Panc1 (cell line): ENCODE measurements around the gene EXD3. TPM values are rescaled to one million over a fixed set of nuclear protein-coding genes. Genes with fewer than 3 reads are reported as not detected.
"Not testable (repeated sequence)": the region's sequence is repeated elsewhere in the genome, so short reads cannot be mapped to it uniquely, and the experiment has no call there.

Experiments
- ATAC-seq: fragments of 200-7000 bp; cut with Tn5 transposase; 2 replicates; pipeline ENCODE4 v1.9.1; 2020; ENCODE audit warnings: mild to moderate bottlenecking, moderate library complexity
- BruUV-seq: library from RNA; stranded (reverse); fragments of 400-500 nt; replicated peaks from 2 replicates; lab custom pipeline; 2021; lab: Mats Ljungman, UMichigan
- CTCF ChIA-PET: fragments of 300-600 bp; sonication (Branson Sonifier 250); formaldehyde crosslinking; loops from one replicate; lab custom pipeline; 2022; ENCODE audit warnings: antibody characterized with exemption; lab: Charles Lee
- POLR2A ChIA-PET: fragments of 300-600 bp; sonication (Branson Sonifier 250); formaldehyde crosslinking; loops from one replicate; lab custom pipeline; 2022; ENCODE audit warnings: antibody characterized with exemption; lab: Charles Lee
- DNase-seq: peaks from one replicate; pipeline ENCODE4 v3.0.0-alpha.2; 2010; ENCODE audit warnings: low read depth, low spot score
- H3K27ac ChIP-seq: 2 replicates; pipeline ENCODE4 v1.5.1; 2011; ENCODE audit warnings: mild to moderate bottlenecking, low read length, inconsistent platforms
- H3K27me3 ChIP-seq: fragments of 200-500 bp; sonication (Bioruptor generic); 2 replicates; pipeline ENCODE4 v1.6.0; 2014; ENCODE audit warnings: low read length, inconsistent platforms; ENCODE audit not compliant: control insufficient read depth, insufficient read depth
- H3K36me3 ChIP-seq: fragments of 200-500 bp; sonication (Bioruptor generic); 2 replicates; pipeline ENCODE4 v1.5.1; 2014; ENCODE audit warnings: inconsistent platforms, mild to moderate bottlenecking, low read length, moderate library complexity; ENCODE audit not compliant: control insufficient read depth, insufficient read depth
- H3K4me1 ChIP-seq: 2 replicates; pipeline ENCODE4 v1.5.1; 2011; ENCODE audit warnings: inconsistent platforms, mild to moderate bottlenecking, low read length, moderate library complexity; ENCODE audit not compliant: control insufficient read depth, insufficient read depth
- H3K4me3 ChIP-seq, 2 experiments: 2 replicates each; pipeline ENCODE4 v1.5.1; 2011 to 2012; ENCODE audit warnings: low read depth in 2 of 2, low read length in 2 of 2, mild to moderate bottlenecking in 2 of 2, inconsistent platforms in 1 of 2, moderate library complexity in 1 of 2
- H3K9me3 ChIP-seq: fragments of 200-500 bp; sonication (Bioruptor generic); 2 replicates; pipeline ENCODE4 v1.5.1; 2014; ENCODE audit warnings: low read depth, mild to moderate bottlenecking, inconsistent platforms, low read length, moderate library complexity; ENCODE audit not compliant: control insufficient read depth, insufficient read depth
- CTCF ChIP-seq: fragments of 450-650 bp; IDR thresholded peaks from 2 replicates; pipeline ENCODE4 v1.5.1; 2017; ENCODE audit warnings: mild to moderate bottlenecking
- POLR2AphosphoS5 ChIP-seq: IDR thresholded peaks from 2 replicates; pipeline ENCODE4 v1.6.1; 2012; ENCODE audit warnings: mild to moderate bottlenecking, low read depth, low read length, moderate library complexity
- REST ChIP-seq, 2 experiments: IDR thresholded peaks; 2 replicates each; pipeline ENCODE4 v1.6.1; 2011 to 2012; ENCODE audit warnings: low read depth in 2 of 2, control low read depth in 1 of 2, low read length in 1 of 2, mild to moderate bottlenecking in 1 of 2, moderate library complexity in 1 of 2; ENCODE audit not compliant: insufficient read depth in 1 of 2
- SIN3A ChIP-seq: IDR thresholded peaks from 2 replicates; pipeline ENCODE4 v1.6.1; 2012; ENCODE audit warnings: low read depth, mild to moderate bottlenecking, low read length, moderate library complexity, borderline replicate concordance; ENCODE audit not compliant: insufficient read depth
- TCF7L2 ChIP-seq: IDR thresholded peaks from 2 replicates; pipeline ENCODE4 v1.6.1; 2011; ENCODE audit warnings: mild to moderate bottlenecking, low read depth, low read length, inconsistent platforms
- in situ Hi-C: cut with HindIII; loops from 2 replicates; pipeline ENCODE4 v1.10.0; 2016; ENCODE audit warnings: low sequenced_read_pairs, low pct_unique_long_range_greater_than_20kb
- intact Hi-C: fragments of 100-400 bp; cut with micrococcal nuclease; formaldehyde crosslinking; loops from one replicate; pipeline ENCODE4 v1.10.0; 2022; ENCODE audit not compliant: unreplicated experiment
- total RNA-seq: library from RNA; stranded (reverse); gene quantifications from one replicate; pipeline ENCODE4 v1.2.1, GENCODE V29; 2021; ENCODE audit not compliant: unreplicated experiment

Gene EXD3
- total RNA-seq, 1 experiment from 2014 or later, result 9.2 TPM

- Histone ChIP-seq H3K27ac (no peak overlapping the region), H3K9me3 (no peaks in the 10 kb centered on the region), H3K27me3 (no peaks in the 10 kb centered on the region), H3K36me3 (no peaks in the 10 kb centered on the region), H3K4me1 (no peaks in the 10 kb centered on the region), H3K4me3 (no peak overlapping the region)
- CTCF ChIA-PET, result no interaction called here
- TF ChIP-seq CTCF (no peak), SIN3A (no peak), REST (IDR thresholded peaks at IDR 0.05; ENCODE audit: insufficient read depth in 1 of 2, low read depth in 2 of 2, low read length in 1 of 2) (no peak), POLR2AphosphoS5 (no peak), TCF7L2 (no peak)
- ATAC-seq (no peak), DNase-seq (no peak)
- in situ Hi-C loops (no loop called here), intact Hi-C loops (no loop called here)
- POLR2A ChIA-PET, result no interaction called here
- no TSS peak for BruUV-seq
Measured at GRCh38 chr9:137380171-137380570, 42.8 kb downstream of the EXD3 start.

GRCh38 chr9:137379761-137380161, 43.2 kb downstream of the EXD3 start:
- ChIA-PET CTCF (no interaction called here), POLR2A (no interaction called here)
- intact Hi-C loops (no loop called here), in situ Hi-C loops (no loop called here)
- BruUV-seq, result no TSS peak
- Histone ChIP-seq H3K27ac (no peak overlapping the region), H3K4me1 (no peaks in the 10 kb centered on the region), H3K9me3 (no peaks in the 10 kb centered on the region), H3K4me3 (no peak overlapping the region), H3K27me3 (no peaks in the 10 kb centered on the region), H3K36me3 (no peaks in the 10 kb centered on the region)
- TF ChIP-seq POLR2AphosphoS5 (no peak), CTCF (no peak), SIN3A (no peak), REST (IDR thresholded peaks at IDR 0.05; ENCODE audit: insufficient read depth in 1 of 2, low read depth in 2 of 2, low read length in 1 of 2) (no peak), TCF7L2 (no peak)
- DNase-seq (no peak), ATAC-seq (no peak)

- H3K9me3 ChIP-seq, H3K4me3 ChIP-seq, CTCF ChIA-PET, H3K36me3 ChIP-seq, in situ Hi-C loops, BruUV-seq, POLR2A ChIA-PET, DNase-seq, H3K27ac ChIP-seq, ATAC-seq, H3K27me3 ChIP-seq, H3K4me1 ChIP-seq, intact Hi-C loops: not testable (repeated sequence)
Measured at GRCh38 chr9:137378688-137379410, 44.1 kb downstream of the EXD3 start.
